MCF 10A (cell line): ENCODE measurements around the gene ABL2. TPM values are rescaled to one million over a fixed set of nuclear protein-coding genes. Genes with fewer than 3 reads are reported as not detected.
A peak's percentile ranks its signal among the peaks of the same experiment; 100 is the strongest.
"Not testable (repeated sequence)": the region's sequence is repeated elsewhere in the genome, so short reads cannot be mapped to it uniquely, and the experiment has no call there.

Experiments used
- BruUV-seq: library from RNA; stranded (reverse); fragments of 400-500 nt; replicated peaks from 2 replicates; lab custom pipeline; 2021; lab: Mats Ljungman, UMichigan
- CTCF ChIA-PET: fragments of 300-600 bp; sonication (Branson Sonifier 250); formaldehyde crosslinking; extraction: SDS; loops from one replicate; lab custom pipeline; 2021; ENCODE audit warnings: antibody characterized with exemption, inconsistent platforms; lab: Yijun Ruan, JAX
- POLR2A ChIA-PET: fragments of 300-600, 350-650 bp; sonication (Branson Sonifier 250); formaldehyde crosslinking; extraction: SDS; loops from one replicate; lab custom pipeline; 2020; ENCODE audit warnings: antibody characterized with exemption, inconsistent platforms; lab: Yijun Ruan, JAX
- DNase-seq: peaks from one replicate; pipeline ENCODE4 v3.0.0-alpha.2; 2018; ENCODE audit not compliant: unreplicated experiment
- H3K27ac Mint-ChIP-seq: one replicate; pipeline ENCODE4 v1.8.0; 2022; ENCODE audit warnings: mild to moderate bottlenecking, low read depth, mixed read lengths; ENCODE audit not compliant: unreplicated experiment
- H3K27me3 Mint-ChIP-seq: one replicate; pipeline ENCODE4 v1.8.0; 2022; ENCODE audit warnings: mixed read lengths; ENCODE audit not compliant: insufficient read depth, unreplicated experiment
- H3K36me3 Mint-ChIP-seq: one replicate; pipeline ENCODE4 v1.8.0; 2022; ENCODE audit warnings: mild to moderate bottlenecking, moderate library complexity, mixed read lengths; ENCODE audit not compliant: insufficient read depth, unreplicated experiment
- H3K4me1 Mint-ChIP-seq: one replicate; pipeline ENCODE4 v1.8.0; 2022; ENCODE audit warnings: mixed read lengths; ENCODE audit not compliant: insufficient read depth, unreplicated experiment
- H3K4me3 Mint-ChIP-seq: one replicate; pipeline ENCODE4 v1.8.0; 2022; ENCODE audit warnings: mild to moderate bottlenecking, moderate library complexity, mixed read lengths; ENCODE audit not compliant: unreplicated experiment
- H3K9me3 Mint-ChIP-seq: one replicate; pipeline ENCODE4 v1.8.0; 2022; ENCODE audit warnings: mixed read lengths; ENCODE audit not compliant: unreplicated experiment
- CTCF ChIP-seq: fragments of 200-600 bp; IDR thresholded peaks from one replicate; pipeline ENCODE4 v1.8.0; 2022; ENCODE audit warnings: antibody characterized with exemption, mild to moderate bottlenecking; ENCODE audit not compliant: unreplicated experiment
- intact Hi-C: fragments of 100-400 bp; cut with micrococcal nuclease; formaldehyde crosslinking; loops from 2 replicates; pipeline ENCODE4 v1.14.1; 2022
- total RNA-seq: library from RNA; stranded (reverse); gene quantifications from 2 replicates; pipeline ENCODE4 v1.2.3, GENCODE V29; 2022

ABL2 gene
- total RNA-seq, 1 experiment from 2014 or later = 109 TPM

GRCh38 chr1:179143322-179143721 is 86.2 kb downstream of the ABL2 start:
- no peak for TF ChIP-seq CTCF
- Mint-ChIP-seq H3K4me3 (peak overlapping the region; percentile 72), H3K9me3 (no peaks in the 10 kb centered on the region), H3K36me3 (peaks cover 20% of the 10 kb centered on the region), H3K27ac (peak overlapping the region; percentile 79), H3K27me3 (no peaks in the 10 kb centered on the region), H3K4me1 (peaks cover 37% of the 10 kb centered on the region)
- intact Hi-C loops = loop anchor here (1.0 to 2.0 kb wide), 4 partner anchors 26 to 151 kb away; partner anchors contain the start of gene ABL2
- CTCF ChIA-PET = interaction anchor here (0.6 to 1.4 kb wide), 6 partner anchors 22 to 234 kb away, joined by 3 to 5 read pairs (median 4); no protein-coding TSS in a partner anchor
- TSS peak; percentile 79 for BruUV-seq
- POLR2A ChIA-PET = interaction anchor here (0.7 to 7.8 kb wide), 23 partner anchors 8 to 740 kb away, joined by 3 to 67 read pairs (median 4); partner anchors contain the start of gene SOAT1
- DNase-seq = peak; percentile 92

DNA sequence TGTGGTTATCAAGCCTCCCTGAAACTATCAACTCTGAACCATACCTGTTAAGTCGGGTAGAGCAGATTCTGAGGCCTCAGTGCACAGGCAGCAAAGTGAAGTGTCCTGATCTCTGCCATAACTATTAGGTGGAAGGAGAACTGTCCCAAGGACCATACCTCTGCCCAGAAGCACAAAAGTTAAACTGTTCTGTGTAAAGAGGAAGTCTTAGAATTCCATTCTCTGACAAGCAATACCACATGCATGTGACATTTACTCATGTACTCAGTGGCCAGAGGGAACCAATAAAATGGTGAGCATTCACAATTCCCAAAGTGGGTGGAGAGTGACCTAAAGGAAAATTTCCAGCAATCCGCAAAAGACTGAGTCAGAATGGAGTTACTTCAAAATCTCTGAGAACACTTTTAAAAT is 86.6 kb downstream of the ABL2 start:
- Mint-ChIP-seq H3K9me3 (no peaks in the 10 kb centered on the region), H3K4me1 (peaks cover 38% of the 10 kb centered on the region), H3K36me3 (peaks cover 20% of the 10 kb centered on the region), H3K27ac (peak overlapping the region; percentile 79), H3K27me3 (no peaks in the 10 kb centered on the region), H3K4me3 (peak overlapping the region; percentile 72)
- POLR2A ChIA-PET = interaction anchor here (0.6 to 7.8 kb wide), 30 partner anchors 9 to 872 kb away, joined by 3 to 67 read pairs (median 6); partner anchors contain the start of genes SOAT1 and TOR3A
- no TSS peak for BruUV-seq
- no peak for TF ChIP-seq CTCF
- intact Hi-C loops = loop anchor here (1.0 to 2.0 kb wide), 4 partner anchors 26 to 152 kb away; partner anchors contain the start of gene ABL2
- CTCF ChIA-PET = interaction anchor here (0.6 to 1.4 kb wide), 5 partner anchors 21 to 40 kb away, joined by 3 to 5 read pairs (median 4); no protein-coding TSS in a partner anchor
- peak; percentile 97 for DNase-seq

- Mint-ChIP-seq H3K9me3 (no peaks in the 10 kb centered on the region), H3K36me3 (peaks cover 20% of the 10 kb centered on the region), H3K4me1 (peaks cover 38% of the 10 kb centered on the region), H3K4me3 (peak overlapping the region; percentile 72), H3K27me3 (no peaks in the 10 kb centered on the region), H3K27ac (peak overlapping the region; percentile 79)
- intact Hi-C loops = loop anchor here (1.0 to 2.0 kb wide), 3 partner anchors 52 to 153 kb away; partner anchors contain the start of gene ABL2
- peak; percentile 90 for DNase-seq
- CTCF ChIA-PET = interaction anchor here (0.7 to 1.4 kb wide), 9 partner anchors 13 to 78 kb away, joined by 3 to 7 read pairs (median 3); no protein-coding TSS in a partner anchor
- no TSS peak for BruUV-seq
- POLR2A ChIA-PET = interaction anchor here (0.7 to 7.8 kb wide), 26 partner anchors 9 to 1375 kb away, joined by 3 to 67 read pairs (median 6); partner anchors contain the start of genes ABL2, AXDND1, SOAT1 and TOR3A
- TF ChIP-seq CTCF = no peak
Measured at GRCh38 chr1:179141592-179142251, 87.8 kb downstream of the ABL2 start.

GRCh38 chr1:179138755-179139154 is 90.7 kb downstream of the ABL2 start:
- ChIA-PET CTCF (interaction anchor here (0.9 to 4.1 kb wide), 3 partner anchors 8 to 18 kb away, joined by 3 to 29 read pairs (median 8); no protein-coding TSS in a partner anchor), POLR2A (interaction anchor here (2.5 to 7.8 kb wide), 2 partner anchors 10 to 42 kb away, joined by 9 to 67 read pairs; no protein-coding TSS in a partner anchor)
- H3K9me3 Mint-ChIP-seq, H3K27ac Mint-ChIP-seq, H3K27me3 Mint-ChIP-seq, DNase-seq, intact Hi-C loops, BruUV-seq, H3K4me3 Mint-ChIP-seq: not testable (repeated sequence)
- H3K4me1 Mint-ChIP-seq = peaks cover 43% of the 10 kb centered on the region
- H3K36me3 Mint-ChIP-seq = peaks cover 25% of the 10 kb centered on the region
